Hepatocyte (in vitro differentiated cells): ENCODE data around the gene ZAP70.
"Not testable (repeated sequence)": the region's sequence is repeated elsewhere in the genome, so short reads cannot be mapped to it uniquely, and the experiment has no call there.

Experiments used
- CTCF ChIP-seq: fragments of 200-600 bp; sonication (generic); IDR thresholded peaks from 2 replicates; pipeline ENCODE4 v1.5.1; 2016; ENCODE audit warnings: antibody characterized with exemption, mild to moderate bottlenecking; ENCODE audit not compliant: poor library complexity
- EZH2phosphoT487 ChIP-seq: fragments of 200-600 bp; sonication (generic); IDR thresholded peaks from one replicate; pipeline ENCODE4 v1.6.1; 2018; ENCODE audit warnings: antibody characterized with exemption, mild to moderate bottlenecking, low read depth, moderate library complexity; ENCODE audit not compliant: unreplicated experiment, severe bottlenecking

DNA sequence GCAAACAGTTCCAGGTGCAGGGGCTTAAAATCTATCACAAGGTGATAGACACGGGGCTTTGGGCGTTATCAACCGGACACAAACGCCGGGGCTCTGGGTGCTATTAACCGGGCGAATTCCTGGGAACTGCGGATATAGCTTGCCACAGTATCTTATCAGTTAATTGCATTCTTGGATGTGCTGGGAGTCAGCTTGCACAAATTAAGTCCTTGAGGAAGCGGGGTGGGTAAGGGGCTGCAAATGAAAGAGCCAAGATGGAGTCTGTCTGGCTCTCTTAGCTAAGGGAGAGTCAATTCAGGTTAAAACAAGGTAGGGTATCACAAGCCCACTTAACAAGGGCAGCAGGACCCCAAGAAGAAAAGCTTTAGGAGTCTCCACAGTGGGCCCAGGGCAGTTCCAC lies 1.2 kb upstream of the ZAP70 start:
- TF ChIP-seq CTCF, EZH2phosphoT487: not testable (repeated sequence)
